Fibroblast of villous mesenchyme (primary cell): ENCODE measurements around the gene SEC23B. TPM values are rescaled to one million over a fixed set of nuclear protein-coding genes. Genes with fewer than 3 reads are reported as not detected.

Experiments used
- DNase-seq: peaks from one replicate; pipeline ENCODE4 v3.0.0-alpha.2; 2010; ENCODE audit warnings: low read depth
- H3K4me3 ChIP-seq: 2 replicates; pipeline ENCODE4 v1.5.1; 2011; ENCODE audit warnings: low read depth, mild to moderate bottlenecking, low read length
- CTCF ChIP-seq: IDR thresholded peaks from 2 replicates; pipeline ENCODE4 v1.5.1; 2012; ENCODE audit warnings: low read depth, mild to moderate bottlenecking, low read length; ENCODE audit not compliant: insufficient read depth
- total RNA-seq: library from RNA; depleted of rRNA; stranded (reverse); fragments of >200 nt; gene quantifications from 2 replicates; pipeline ENCODE4 v1.2.3, GENCODE V29; 2012

Gene SEC23B
- total RNA-seq, 1 donor: 67.4 TPM

GRCh38 chr20:18527339-18527738, 19.6 kb downstream of the SEC23B start:
- H3K4me3 ChIP-seq: no peak overlapping the region
- TF ChIP-seq CTCF: no peak
- DNase-seq: no peak

- TF ChIP-seq CTCF: no peak
- no peak for DNase-seq
- no peak overlapping the region for H3K4me3 ChIP-seq
Measured at GRCh38 chr20:18527836-18528235, 20.1 kb downstream of the SEC23B start.

- no peak for DNase-seq
- TF ChIP-seq CTCF: no peak
- H3K4me3 ChIP-seq: no peak overlapping the region
Measured at GRCh38 chr20:18529041-18529440, 21.3 kb downstream of the SEC23B start.

- no peak overlapping the region for H3K4me3 ChIP-seq
- TF ChIP-seq CTCF: no peak
- DNase-seq: no peak
Measured at GRCh38 chr20:18532626-18533025, 24.9 kb downstream of the SEC23B start.

- no peak for TF ChIP-seq CTCF
- DNase-seq: no peak
- no peak overlapping the region for H3K4me3 ChIP-seq
Measured at GRCh38 chr20:18533491-18533890, 25.8 kb downstream of the SEC23B start.

GRCh38 chr20:18533978-18534644, 26.4 kb downstream of the SEC23B start:
- DNase-seq: no peak
- TF ChIP-seq CTCF: no peak
- no peak overlapping the region for H3K4me3 ChIP-seq

- DNase-seq: no peak
- H3K4me3 ChIP-seq: no peak overlapping the region
- no peak for TF ChIP-seq CTCF
Measured at GRCh38 chr20:18537651-18538050, 29.9 kb downstream of the SEC23B start.
